Activated naive CD8-positive, alpha-beta T cell treated with anti-CD3 and anti-CD28 coated beads, Interleukin-2, amount 50 U/mL, for 24 hours (primary cell): Measurements from ENCODE around the gene IGF2BP1.
"Not testable (repeated sequence)": the region's sequence is repeated elsewhere in the genome, so short reads cannot be mapped to it uniquely, and the experiment has no call there.

Experiments
- ATAC-seq: fragments of 150-1000 bp; cut with Tn5 transposase; one replicate; pipeline ENCODE4 v1.10.0; 2021
- DNase-seq: peaks from one replicate; pipeline ENCODE4 v3.0.0; 2021
- H3K27ac Mint-ChIP-seq: one replicate; pipeline ENCODE4 v1.8.0; 2021; ENCODE audit warnings: mild to moderate bottlenecking, mixed read lengths
- H3K27me3 Mint-ChIP-seq: one replicate; pipeline ENCODE4 v1.8.0; 2021; ENCODE audit warnings: mixed read lengths
- H3K36me3 Mint-ChIP-seq: one replicate; pipeline ENCODE4 v1.8.0; 2021; ENCODE audit warnings: low read depth, mixed read lengths
- H3K4me1 Mint-ChIP-seq: one replicate; pipeline ENCODE4 v1.8.0; 2021; ENCODE audit warnings: mixed read lengths
- H3K4me3 Mint-ChIP-seq: one replicate; pipeline ENCODE4 v1.8.0; 2021; ENCODE audit warnings: mild to moderate bottlenecking, moderate library complexity, mixed read lengths
- H3K9me3 Mint-ChIP-seq: one replicate; pipeline ENCODE4 v1.8.0; 2021; ENCODE audit warnings: mixed read lengths

The IGF2BP1 gene

DNA sequence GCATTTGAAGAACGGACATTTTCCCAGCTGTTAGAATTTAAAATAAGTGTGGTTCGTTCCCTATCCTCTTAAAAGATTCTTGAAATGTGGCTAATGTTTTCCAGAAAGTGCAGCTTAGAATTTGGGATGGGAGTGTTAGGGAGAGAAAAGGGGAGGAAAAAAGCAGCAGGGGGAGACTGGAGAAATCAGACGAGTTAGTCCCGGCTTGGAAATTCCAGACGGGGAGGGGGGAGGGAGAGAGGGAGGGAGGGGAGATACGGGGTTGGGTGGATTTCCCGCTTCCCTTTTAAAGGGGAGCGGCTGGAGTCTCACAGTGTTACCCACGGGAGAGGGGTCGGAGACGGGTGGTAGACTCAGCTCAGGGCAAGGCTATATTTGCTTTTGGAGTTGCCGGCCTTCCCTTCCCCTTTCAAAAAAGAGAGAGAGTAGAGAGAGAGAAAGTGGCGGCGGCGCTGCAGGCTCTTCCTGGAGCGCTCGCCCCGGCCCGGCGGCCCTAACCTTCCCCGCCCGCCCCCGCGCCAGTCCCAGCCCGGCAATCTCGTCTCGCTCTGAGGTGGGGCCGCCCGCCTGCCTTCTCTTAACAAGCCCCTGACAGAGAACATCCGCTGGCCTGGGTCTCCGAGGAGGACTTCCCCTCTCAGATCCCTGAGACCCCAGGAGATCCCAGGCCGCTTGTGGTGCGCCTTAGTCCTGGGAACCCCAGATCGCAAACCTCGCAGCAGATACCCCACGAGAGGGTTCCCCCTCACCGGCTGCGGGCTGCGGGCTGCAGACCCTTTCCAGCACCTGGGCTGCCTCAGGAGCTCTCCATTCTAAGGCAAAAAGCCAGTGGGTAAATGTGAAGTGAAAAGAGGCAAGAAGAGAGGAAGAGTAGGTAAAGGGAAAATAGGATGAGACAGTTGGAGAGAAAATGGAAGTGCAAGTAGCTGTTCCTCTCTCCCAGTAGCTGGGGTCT, 6.6 kb downstream of the IGF2BP1 start:
- Mint-ChIP-seq H3K27me3 (peaks cover 88% of the 10 kb centered on the region), H3K9me3 (no peaks in the 10 kb centered on the region), H3K4me3 (no peak overlapping the region), H3K4me1 (peaks cover 4% of the 10 kb centered on the region), H3K27ac (no peak overlapping the region), H3K36me3 (no peaks in the 10 kb centered on the region)
- ATAC-seq (peak; percentile 33), DNase-seq (peak; percentile 22)

DNA sequence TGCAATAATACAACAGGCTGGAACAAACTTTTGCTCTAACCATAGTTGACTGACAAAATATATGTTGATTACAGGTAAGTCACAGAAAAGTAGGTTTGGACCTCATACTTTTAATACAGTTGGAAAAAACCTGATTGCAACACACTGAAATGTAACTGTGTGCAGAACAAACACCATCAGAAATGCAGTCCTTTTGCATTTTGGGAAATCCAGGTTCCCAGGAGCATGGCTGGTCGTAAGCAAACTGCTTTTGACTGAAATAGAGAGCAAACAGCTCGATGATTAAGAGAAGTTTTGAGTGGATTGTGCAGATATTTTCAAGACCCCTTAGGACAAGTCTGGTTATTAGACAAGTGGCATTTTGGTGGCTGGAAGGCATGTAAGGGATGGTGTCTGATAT, 8.0 kb downstream of the IGF2BP1 start:
- no peak overlapping the region for H3K27ac Mint-ChIP-seq
- DNase-seq: no peak
- ATAC-seq: no peak
- H3K4me1 Mint-ChIP-seq: peaks cover 3% of the 10 kb centered on the region
- H3K9me3 Mint-ChIP-seq: no peaks in the 10 kb centered on the region
- peaks cover 82% of the 10 kb centered on the region for H3K27me3 Mint-ChIP-seq
- no peak overlapping the region for H3K4me3 Mint-ChIP-seq
- H3K36me3 Mint-ChIP-seq: no peaks in the 10 kb centered on the region

DNA sequence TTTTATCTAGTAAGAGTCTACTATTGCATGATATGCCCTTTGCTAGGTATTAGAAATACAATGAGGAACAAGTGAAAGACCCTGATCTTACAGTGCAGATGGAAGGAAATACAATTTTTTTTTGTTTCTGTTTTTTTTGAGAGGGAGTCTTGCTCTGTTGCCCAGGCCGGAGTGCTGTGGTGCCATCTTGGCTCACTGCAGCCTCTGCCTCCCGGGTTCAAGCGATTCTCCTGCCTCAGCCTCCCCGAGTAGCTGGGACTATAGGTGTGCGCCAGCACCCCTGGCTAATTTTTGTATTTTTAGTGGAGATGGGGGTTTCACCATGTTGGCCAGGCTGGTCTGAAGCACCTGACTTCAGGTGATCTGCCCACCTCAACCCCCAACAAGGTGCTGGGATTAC, 11.7 kb downstream of the IGF2BP1 start:
- not testable (repeated sequence) for H3K27ac Mint-ChIP-seq, H3K4me3 Mint-ChIP-seq, H3K36me3 Mint-ChIP-seq, DNase-seq, ATAC-seq, H3K4me1 Mint-ChIP-seq, H3K9me3 Mint-ChIP-seq
- H3K27me3 Mint-ChIP-seq: peaks cover 81% of the 10 kb centered on the region

DNA sequence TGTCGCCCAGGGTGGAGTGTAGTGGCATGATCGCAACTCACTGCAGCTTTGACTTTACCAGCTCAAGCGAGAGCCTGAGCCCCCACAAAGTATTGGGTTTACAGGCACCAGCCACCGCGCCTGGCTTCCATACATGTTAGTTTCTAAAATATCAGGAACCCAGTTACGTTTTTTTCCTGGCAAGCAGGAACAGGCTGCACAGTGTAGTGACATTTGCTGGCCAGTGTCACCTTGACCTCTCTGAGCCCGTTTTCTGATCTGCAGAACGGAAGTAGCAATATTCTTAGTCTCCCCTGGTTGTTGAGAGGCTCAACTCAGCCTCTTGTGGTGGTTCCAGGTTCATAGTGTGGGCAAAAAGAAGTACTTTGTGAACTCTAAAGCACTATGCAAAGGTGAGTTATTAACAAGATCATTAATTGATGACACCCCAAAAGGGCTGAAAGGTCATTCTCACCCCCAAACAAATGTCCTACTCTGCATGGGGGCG, 15.6 kb downstream of the IGF2BP1 start:
- Mint-ChIP-seq H3K9me3 (no peaks in the 10 kb centered on the region), H3K4me3 (no peak overlapping the region), H3K36me3 (no peaks in the 10 kb centered on the region), H3K27me3 (peaks cover 70% of the 10 kb centered on the region), H3K4me1 (no peaks in the 10 kb centered on the region), H3K27ac (no peak overlapping the region)
- DNase-seq (no peak), ATAC-seq (no peak)

DNA sequence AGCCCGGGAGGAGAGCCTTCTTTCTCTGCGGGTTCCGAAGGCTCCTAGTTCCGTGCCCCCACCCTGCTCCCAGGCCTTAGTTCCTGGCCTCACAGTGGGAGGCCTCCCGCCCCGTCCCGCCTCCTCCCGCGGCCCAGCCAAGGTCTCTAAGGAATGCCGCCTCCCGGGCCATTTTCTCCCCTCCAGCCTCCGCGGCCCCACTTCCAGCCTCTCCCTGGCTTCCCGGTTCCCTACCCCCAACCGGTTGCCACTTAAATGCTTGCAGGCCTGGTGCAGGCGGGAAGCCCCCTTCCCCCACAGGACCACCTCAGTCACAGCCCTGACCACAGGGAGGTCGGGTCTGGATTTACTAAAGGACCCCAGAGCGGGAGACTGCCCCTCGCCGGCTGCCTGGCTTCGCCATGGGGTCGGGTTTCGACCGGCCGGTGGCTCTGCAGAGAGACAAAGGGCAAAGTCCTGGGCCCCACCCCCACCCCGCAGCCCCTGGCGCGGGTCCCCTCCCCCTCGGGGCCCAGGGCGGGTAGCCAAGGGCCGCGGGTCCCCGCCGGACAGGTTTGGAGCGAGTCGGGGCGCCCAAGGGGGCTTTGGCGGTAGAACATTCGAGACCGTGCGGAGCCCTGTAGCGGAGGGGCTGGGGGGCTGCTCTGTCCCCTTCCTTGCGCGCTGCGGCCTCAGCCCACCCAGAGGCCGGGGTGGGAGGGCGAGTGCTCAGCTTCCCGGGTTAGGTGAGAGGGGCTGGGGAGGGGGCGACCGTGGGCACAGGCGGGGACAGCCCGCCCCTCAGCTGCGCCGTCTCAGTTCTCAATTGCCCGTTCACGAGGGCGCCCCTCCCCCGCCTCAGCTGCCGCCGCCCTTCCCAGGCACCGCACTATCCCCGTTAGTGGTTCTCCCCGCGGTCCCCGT, 16.4 kb downstream of the IGF2BP1 start:
- ATAC-seq (no peak), DNase-seq (no peak)
- Mint-ChIP-seq H3K4me1 (no peaks in the 10 kb centered on the region), H3K27ac (no peak overlapping the region), H3K36me3 (no peaks in the 10 kb centered on the region), H3K9me3 (no peaks in the 10 kb centered on the region), H3K4me3 (no peak overlapping the region), H3K27me3 (peaks cover 66% of the 10 kb centered on the region)

DNA sequence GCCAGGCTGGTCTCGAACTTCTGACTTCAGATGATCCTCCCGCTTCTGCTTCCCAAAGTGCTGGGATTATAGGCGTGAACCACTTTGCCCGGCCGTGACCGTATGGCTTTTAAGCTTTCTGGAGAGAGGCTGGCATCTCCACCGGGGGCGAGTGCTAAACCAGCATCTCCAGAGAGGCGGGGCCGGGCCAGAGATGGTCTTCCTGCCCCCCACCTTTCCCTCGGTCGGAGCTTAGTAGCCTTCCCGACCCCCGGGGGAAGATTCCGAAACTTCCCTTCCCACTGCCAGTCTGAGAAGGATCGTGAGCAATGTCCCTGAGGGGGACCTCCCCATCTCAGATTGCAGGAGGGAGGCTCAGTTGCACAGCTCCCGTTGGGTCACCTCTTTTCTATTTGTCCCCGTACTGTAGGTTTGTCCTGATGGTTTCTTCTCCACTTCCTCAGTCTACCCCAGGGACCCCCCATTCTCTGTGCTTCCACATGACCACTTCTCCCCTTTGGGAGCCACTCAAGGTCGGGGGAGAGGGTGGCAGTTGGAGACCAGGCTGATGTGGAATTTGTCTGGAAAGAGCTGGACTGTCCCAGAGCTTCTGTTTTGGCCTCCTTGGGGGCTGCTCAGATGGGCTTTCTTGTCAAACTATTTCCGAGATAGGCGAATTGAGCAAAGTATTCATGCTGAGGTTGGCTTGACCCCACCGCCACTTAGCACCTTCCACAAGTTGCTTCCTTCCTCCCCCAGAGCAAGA, 18.2 kb downstream of the IGF2BP1 start:
- ATAC-seq (no peak), DNase-seq (no peak)
- Mint-ChIP-seq H3K4me1 (no peaks in the 10 kb centered on the region), H3K4me3 (no peak overlapping the region), H3K27me3 (peaks cover 56% of the 10 kb centered on the region), H3K27ac (no peak overlapping the region), H3K36me3 (no peaks in the 10 kb centered on the region), H3K9me3 (no peaks in the 10 kb centered on the region)

DNA sequence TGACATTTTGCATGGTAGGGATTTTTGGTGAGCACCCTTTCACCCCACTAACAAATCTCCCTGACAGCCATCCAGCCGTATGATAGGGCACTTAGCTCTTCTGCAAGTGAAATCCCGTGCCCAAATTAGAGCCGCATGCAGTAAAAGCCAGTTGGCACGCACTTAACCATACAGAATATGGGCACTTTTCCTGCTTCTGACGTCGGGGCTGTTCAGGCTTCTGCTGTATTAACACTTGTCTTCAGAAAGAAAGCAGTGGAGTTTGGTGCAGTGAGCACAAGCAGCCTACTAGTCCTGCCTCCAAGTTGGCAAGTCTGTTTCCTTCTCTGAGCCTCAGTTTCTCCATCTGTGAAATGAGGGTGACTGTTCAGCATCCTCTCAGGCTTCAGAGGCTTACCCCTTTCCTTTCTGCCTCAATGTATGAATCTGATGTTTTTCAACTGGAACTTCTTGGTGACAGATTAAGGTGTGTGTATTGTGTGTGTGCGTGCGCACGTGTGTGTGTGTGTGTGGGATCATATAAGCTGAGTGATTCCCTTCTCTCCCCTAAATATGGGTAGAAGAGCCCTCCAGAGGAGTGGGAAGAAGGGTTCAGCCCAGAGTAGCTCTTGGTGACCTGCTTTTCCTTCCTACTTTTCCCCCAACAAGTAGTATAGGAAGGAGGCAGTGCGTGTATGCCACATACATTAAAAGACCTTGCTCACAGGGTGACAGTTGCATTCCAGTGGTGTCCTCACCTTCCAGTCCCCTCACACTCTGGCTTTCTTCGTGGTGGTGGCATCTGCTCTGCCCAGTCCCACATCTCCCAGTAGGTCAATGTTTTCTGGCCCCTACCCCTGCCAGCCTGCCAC, 19.0 kb downstream of the IGF2BP1 start:
- Mint-ChIP-seq H3K36me3 (no peaks in the 10 kb centered on the region), H3K9me3 (no peaks in the 10 kb centered on the region), H3K4me3 (no peak overlapping the region), H3K4me1 (no peaks in the 10 kb centered on the region), H3K27me3 (peaks cover 51% of the 10 kb centered on the region), H3K27ac (no peak overlapping the region)
- DNase-seq: no peak
- ATAC-seq: no peak

DNA sequence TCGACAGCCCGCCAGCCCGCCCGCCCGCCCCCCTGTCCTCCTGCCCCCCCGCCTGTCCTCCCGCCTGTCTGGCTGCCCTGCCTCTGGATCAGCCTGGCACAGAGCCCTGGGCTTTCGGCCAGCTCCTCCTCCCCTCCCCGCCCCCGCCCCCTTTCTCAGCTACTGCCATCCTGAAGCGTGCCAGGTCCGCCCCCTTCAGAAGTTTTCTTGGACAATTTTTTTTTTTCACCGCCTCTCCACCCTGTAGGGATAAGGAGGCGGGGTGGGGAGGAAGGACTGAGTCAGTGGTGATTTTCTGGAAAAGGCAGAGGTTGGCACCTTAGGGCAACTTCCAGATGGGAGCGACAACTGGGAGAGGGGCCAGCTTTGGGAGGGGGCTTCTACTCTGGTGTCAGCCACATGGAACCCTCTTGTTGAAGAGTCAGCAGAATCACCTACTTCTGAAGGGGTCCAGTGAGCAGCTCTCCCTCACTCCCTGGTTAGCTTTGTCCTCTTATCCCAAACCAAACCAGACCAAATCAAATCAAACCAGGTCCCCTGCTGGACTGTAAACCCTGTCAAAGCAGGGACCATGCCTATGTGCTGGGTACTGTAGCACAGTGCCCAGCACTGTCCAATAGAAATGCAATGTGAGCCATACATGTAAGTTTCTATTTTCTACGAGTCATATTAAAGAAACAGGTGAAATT, 19.7 kb downstream of the IGF2BP1 start:
- Mint-ChIP-seq H3K4me1 (no peaks in the 10 kb centered on the region), H3K27ac (no peak overlapping the region), H3K36me3 (no peaks in the 10 kb centered on the region), H3K27me3 (peaks cover 43% of the 10 kb centered on the region), H3K4me3 (no peak overlapping the region), H3K9me3 (no peaks in the 10 kb centered on the region)
- ATAC-seq: no peak
- DNase-seq: no peak

DNA sequence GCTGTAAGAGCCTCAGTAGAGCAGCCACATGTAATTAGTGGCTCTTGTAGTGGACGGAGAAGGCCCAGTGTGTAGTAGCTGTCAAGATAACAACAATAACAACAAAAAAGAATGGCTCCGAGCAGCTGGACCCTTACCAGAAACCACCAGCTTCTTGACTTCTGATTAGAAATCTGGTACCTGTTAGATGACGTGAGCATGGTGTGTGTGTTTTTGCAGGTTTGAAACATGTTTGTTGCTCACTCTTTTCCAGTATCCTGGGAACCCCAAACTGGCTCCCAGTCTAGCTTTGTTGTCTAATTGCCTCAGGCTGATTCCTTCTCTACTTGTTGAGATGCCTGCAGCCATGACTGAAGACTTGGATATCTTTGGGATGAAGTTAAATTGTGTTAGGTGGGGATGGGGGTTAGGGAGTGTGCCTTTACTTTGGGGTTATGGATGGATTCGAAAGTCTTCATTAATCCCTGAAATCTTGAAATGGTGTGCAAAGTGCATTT, 21.0 kb downstream of the IGF2BP1 start:
- no peak for DNase-seq
- no peak overlapping the region for H3K4me3 Mint-ChIP-seq

DNA sequence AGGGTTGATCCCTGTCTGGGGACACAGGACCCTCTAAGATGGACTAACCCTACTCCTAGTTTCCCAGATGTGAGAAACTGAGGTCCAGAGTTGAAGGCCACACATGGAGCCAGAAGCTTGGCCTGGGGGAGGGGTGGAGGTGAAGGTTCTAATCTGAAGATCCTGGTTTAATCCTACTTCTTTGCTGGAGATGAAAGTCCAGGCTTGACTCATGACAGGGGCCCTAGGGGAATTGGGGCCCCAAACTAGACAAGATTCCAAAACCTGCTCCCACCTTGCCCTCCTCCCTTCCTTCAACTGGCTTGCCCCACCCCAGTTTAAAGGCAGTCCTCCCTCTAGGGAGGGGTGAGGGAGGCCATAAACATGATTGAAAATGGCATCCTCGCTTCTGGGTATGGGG, 21.6 kb downstream of the IGF2BP1 start:
- Mint-ChIP-seq H3K4me3 (no peak overlapping the region), H3K36me3 (no peaks in the 10 kb centered on the region), H3K27ac (no peak overlapping the region), H3K27me3 (peaks cover 29% of the 10 kb centered on the region), H3K4me1 (no peaks in the 10 kb centered on the region), H3K9me3 (no peaks in the 10 kb centered on the region)
- DNase-seq: no peak
- ATAC-seq: no peak

More for the DNA sequence above, 21.0 kb downstream of the IGF2BP1 start:
- H3K9me3 Mint-ChIP-seq: no peaks in the 10 kb centered on the region
- no peaks in the 10 kb centered on the region for H3K36me3 Mint-ChIP-seq
- H3K4me1 Mint-ChIP-seq: no peaks in the 10 kb centered on the region
- no peak overlapping the region for H3K27ac Mint-ChIP-seq
- ATAC-seq: no peak
- H3K27me3 Mint-ChIP-seq: peaks cover 32% of the 10 kb centered on the region

DNA sequence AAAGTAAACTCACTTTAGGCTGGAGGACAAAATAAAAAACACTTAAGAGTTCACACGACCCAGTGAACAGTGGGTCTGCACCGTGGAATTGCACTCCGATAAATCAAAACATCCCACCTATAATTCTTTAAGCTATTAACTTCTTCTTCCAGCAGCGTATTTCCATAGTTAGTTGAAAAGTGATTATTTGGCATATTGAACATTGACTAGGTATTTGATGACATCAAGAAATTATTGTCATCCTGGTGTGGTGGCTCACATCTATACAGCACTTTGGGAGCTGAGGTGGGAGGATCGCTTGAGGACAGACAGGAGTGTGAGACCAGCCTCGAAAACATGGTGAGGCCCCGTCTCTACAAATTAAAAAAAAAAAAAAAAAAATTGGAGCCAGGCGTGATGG, 23.4 kb downstream of the IGF2BP1 start:
- H3K9me3 Mint-ChIP-seq: no peaks in the 10 kb centered on the region
- ATAC-seq (no peak), DNase-seq (no peak)
- no peak overlapping the region for H3K27ac Mint-ChIP-seq
- H3K27me3 Mint-ChIP-seq: peaks cover 18% of the 10 kb centered on the region
- H3K36me3 Mint-ChIP-seq: no peaks in the 10 kb centered on the region
- H3K4me1 Mint-ChIP-seq: no peaks in the 10 kb centered on the region
- H3K4me3 Mint-ChIP-seq: no peak overlapping the region

DNA sequence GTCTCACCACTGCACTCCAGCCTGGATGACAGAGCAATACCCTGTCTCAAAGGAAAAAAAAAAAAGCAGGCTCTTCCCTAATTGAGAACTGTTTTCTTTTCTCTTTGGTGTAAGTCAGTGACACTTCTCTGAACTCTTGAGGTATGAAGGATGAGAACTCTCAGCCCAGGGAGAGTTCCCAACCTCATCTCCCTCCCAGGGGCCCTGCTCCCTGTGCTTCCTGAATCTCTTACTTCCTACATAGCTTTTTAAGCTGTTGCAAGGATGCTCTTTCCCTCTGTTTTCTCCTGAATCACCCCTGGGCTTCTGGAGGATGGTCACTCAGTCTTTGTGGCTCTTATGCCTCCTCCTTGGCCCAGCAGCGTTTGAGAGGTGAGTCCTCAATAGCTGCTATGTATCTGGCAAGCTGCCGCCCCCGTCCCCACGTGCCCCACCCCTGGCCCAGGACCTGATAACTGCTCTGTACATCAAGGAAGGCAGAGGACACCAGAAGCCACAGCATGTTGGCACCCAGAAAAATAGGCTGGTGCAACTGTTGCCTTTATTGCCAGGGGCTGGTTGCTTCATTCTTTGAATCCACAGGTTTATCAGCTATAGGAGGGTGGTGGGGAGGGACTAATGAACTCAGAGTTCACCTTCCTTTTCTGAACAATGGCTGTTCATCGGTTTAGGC, 24.0 kb downstream of the IGF2BP1 start:
- H3K4me3 Mint-ChIP-seq: no peak overlapping the region
- DNase-seq (no peak), ATAC-seq (no peak)
- no peaks in the 10 kb centered on the region for H3K9me3 Mint-ChIP-seq
- peaks cover 12% of the 10 kb centered on the region for H3K27me3 Mint-ChIP-seq
- H3K4me1 Mint-ChIP-seq: no peaks in the 10 kb centered on the region
- H3K27ac Mint-ChIP-seq: no peak overlapping the region
- H3K36me3 Mint-ChIP-seq: no peaks in the 10 kb centered on the region

DNA sequence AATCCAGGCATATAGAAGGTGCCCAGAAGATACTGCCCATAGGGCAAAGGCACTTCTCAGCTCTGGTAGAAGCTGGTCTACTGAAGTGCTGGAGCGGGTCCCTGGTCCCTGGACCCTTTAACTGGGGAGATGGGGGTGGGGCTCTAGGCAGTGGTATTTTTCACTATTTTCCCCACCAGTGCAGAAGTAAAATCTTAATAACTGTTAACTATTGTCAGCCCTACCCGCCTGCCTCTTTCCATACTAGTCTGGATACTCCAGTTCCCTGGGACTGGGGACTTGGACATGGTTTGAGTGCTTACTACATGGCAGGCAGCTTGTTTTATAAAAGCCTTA, 24.6 kb downstream of the IGF2BP1 start:
- no peaks in the 10 kb centered on the region for H3K36me3 Mint-ChIP-seq
- H3K27me3 Mint-ChIP-seq: peaks cover 10% of the 10 kb centered on the region
- H3K4me1 Mint-ChIP-seq: no peaks in the 10 kb centered on the region
- DNase-seq (no peak), ATAC-seq (no peak)
- no peaks in the 10 kb centered on the region for H3K9me3 Mint-ChIP-seq
- no peak overlapping the region for H3K4me3 Mint-ChIP-seq
- no peak overlapping the region for H3K27ac Mint-ChIP-seq
